Measurements from ENCODE around the gene NDUFAF4.

NDUFAF4 gene

DNA sequence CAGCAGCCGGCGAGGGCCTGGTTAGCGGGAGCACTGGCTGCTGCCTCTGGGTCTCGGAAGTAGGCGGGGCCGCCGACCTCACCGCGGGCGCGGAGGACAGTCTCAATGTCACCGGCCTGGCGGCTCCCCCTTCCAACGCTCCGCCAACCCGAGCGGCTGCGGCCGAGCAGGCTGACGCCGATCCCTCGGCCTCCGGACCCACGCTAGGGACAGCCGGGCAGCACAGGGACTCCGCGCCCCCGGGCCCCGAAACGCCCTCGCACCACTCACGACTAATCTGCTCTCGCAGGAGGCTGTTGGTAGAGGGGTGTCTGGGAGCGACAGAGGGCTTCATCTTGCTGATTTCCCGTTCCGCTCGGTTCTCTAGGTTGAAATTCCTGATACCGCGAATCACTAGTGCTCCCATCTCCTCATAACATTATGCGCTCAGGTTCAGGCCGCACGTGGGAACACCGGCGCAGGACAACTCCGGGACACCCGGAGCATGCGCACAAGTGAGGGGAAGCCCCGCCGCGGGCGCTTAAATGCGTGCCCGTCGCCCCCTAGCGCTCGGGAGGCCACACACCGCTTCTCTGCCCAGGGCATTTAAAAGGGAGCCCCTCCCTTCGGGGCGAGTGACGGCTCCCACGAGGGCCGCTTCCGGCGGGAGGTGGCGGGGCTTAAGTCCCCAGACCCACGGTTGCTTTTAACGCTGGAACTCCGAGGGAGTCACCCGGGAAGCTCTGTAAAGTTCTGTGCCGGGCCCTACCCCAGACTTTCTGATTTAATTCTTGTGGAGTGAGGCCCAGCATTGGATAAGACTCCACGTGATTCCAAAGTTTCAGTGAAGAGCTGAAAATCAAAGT is at the start of gene NDUFAF4:
NDUFAF4 (minus strand) TSS at position 496 of the 845 bp plus-strand sequence; CDS start at position 406, 90 bp downstream.
- TF ChIP-seq, protein P1, sequence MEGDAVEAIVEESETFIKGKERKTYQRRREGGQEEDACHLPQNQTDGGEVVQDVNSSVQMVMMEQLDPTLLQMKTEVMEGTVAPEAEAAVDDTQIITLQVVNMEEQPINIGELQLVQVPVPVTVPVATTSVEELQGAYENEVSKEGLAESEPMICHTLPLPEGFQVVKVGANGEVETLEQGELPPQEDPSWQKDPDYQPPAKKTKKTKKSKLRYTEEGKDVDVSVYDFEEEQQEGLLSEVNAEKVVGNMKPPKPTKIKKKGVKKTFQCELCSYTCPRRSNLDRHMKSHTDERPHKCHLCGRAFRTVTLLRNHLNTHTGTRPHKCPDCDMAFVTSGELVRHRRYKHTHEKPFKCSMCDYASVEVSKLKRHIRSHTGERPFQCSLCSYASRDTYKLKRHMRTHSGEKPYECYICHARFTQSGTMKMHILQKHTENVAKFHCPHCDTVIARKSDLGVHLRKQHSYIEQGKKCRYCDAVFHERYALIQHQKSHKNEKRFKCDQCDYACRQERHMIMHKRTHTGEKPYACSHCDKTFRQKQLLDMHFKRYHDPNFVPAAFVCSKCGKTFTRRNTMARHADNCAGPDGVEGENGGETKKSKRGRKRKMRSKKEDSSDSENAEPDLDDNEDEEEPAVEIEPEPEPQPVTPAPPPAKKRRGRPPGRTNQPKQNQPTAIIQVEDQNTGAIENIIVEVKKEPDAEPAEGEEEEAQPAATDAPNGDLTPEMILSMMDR (IDR thresholded peaks at IDR 0.05; ENCODE audit: insufficient read depth, low read depth, low read length, missing control alignments), result peak; percentile 80
- peak within 1 kb of the TSS; percentile 84 for H3K4me3 ChIP-seq (ENCODE audit: low read length)
- peak; percentile 95 for DNase-seq (ENCODE audit: low read depth)

DNA sequence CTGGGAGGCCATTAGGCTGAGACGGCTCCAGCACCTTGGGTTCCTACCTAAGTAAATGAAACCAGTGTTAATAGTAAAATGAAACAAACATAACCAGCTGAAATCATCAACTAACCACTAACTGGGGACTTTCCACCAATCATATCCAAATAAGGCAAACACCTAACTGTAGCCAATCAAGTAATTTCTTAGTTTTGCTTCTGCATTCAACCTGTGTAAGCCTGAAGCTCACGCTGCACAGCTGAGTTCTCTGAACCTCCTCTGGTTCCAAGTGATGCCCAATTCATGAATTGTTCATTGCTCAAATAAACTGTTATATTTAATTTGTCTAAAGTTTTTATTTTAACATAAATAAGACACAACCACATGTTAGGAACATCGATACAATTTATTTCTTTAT is 49.4 kb upstream of the NDUFAF4 start:
- no peak overlapping the region for H3K4me3 ChIP-seq (ENCODE audit: low read length)
- TF ChIP-seq, protein P1 (IDR thresholded peaks at IDR 0.05; ENCODE audit: insufficient read depth, low read depth, low read length, missing control alignments), result no peak
- no peak for DNase-seq (ENCODE audit: low read depth)

DNA sequence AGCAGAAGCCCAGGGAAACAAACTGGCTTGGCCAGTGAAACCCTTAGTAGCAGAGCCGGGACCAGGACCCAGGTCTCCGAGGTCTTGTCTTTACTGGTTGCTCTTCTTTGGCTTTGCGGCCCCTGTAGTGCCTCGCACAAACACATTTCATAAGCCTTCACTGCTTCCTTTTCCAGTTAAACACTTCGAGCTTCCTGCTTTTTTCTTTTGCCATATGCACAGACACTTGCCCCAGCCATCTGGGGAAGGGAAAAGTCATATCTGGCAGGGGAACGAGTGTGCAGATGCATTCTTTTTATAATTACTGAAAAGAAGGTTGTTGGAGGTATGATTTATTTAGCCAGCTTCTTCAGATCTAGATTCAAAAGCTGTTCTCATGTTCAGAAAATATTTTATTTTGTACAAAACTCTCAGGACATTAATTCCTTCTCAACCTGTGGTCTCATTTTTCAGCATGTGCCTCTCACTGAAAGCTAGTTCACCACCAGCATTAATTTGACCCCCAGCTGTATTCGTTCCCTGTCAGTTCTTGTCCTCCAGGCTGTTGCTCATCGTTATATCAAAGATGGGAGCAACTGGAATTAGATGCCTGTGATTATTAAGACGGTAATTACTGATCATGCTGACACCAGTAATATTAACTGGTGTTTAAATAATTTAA is 46.0 kb upstream of the NDUFAF4 start:
- TF ChIP-seq, protein P1 (IDR thresholded peaks at IDR 0.05; ENCODE audit: insufficient read depth, low read depth, low read length, missing control alignments), result no peak
- no peak overlapping the region for H3K4me3 ChIP-seq (ENCODE audit: low read length)
- DNase-seq (ENCODE audit: low read depth), result no peak

DNA sequence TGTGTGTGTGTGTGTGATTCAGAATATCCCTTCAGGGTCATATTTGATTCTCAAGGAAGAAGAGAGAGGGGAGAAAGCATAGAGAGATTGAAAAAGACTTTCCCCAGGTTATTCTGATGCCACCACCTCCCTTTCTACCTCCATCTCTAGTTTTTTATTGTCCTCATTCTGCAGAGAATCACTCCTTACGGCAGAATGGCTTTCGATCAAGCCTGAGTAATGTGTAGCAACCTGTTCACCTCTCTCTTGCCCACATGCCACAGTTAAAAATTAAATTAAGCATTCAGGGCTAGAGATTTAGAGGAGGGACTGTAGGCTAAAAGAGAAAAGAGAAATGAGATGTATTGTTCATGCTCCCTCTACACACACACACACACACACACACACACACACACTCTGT is 45.0 kb upstream of the NDUFAF4 start:
- H3K4me3 ChIP-seq (ENCODE audit: low read length), result no peak overlapping the region
- TF ChIP-seq, protein P1 (IDR thresholded peaks at IDR 0.05; ENCODE audit: insufficient read depth, low read depth, low read length, missing control alignments), result no peak
- DNase-seq (ENCODE audit: low read depth), result no peak

DNA sequence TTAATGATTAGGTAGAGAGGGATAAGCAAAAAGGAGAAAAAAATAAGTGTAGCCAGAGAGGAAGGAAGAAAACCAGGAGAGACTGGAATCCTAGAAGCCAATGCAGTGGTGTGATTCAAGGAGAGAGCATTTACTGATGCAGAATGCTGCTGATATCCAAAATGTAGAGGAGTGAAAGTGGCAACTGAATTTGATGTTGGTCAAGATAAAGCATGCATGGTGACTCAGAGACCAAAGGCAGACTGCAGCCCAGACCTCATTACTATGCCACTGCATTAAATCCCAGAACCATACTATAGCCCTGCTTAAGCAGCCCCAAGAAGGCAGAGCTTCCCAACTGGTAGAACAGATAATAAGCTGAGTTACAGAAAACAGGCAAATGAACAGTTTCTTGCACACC is 42.6 kb upstream of the NDUFAF4 start:
- no peak overlapping the region for H3K4me3 ChIP-seq (ENCODE audit: low read length)
- TF ChIP-seq, protein P1 (IDR thresholded peaks at IDR 0.05; ENCODE audit: insufficient read depth, low read depth, low read length, missing control alignments), result no peak
- peak; percentile 10 for DNase-seq (ENCODE audit: low read depth)

DNA sequence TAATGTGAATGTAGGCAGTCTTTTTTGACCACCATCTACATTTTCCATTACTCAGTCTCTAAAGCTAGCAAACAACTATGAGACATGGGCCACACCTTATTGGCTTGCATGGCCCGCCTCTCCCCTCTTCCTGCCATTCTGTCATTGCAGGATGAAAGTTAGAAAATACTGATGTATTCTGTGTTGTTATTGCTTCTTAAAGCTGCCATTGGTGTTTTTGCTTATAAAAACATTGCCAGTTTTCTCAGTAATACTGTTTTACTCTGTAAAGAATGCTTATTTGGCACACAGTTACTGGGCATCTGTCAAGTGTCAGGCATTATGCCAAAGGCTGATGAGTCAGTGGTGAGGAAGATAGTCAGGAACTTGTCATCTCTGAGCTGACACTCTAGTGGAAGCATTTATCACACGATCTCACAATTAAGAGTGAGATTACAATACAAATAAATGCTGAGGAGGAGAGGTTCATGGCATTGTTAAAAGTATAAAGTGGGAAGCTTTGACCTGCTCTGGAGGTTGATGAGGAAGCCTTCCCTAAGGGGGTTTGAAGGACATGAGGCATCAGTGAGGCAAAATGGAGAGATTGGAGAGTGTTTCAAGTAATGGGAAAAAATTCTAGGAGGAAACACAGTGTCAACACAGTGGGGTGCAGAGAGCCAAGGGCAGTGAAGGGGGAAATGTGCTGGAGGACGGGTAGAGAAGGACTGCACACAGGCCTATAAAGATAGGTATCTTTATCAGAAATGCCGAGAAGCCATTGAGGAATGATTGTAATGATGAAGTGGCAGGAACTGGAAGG is 41.5 kb upstream of the NDUFAF4 start:
- DNase-seq (ENCODE audit: low read depth), result peak; percentile 86
- no peak overlapping the region for H3K4me3 ChIP-seq (ENCODE audit: low read length)
- TF ChIP-seq, protein P1 (IDR thresholded peaks at IDR 0.05; ENCODE audit: insufficient read depth, low read depth, low read length, missing control alignments), result no peak

Data from epithelial cell of esophagus (primary cell).